ENCODE results near the gene RAB1B.

RAB1B gene

GRCh38 chr11:66325263-66325671 is 56.8 kb downstream of the RAB1B start:
- DNase-seq: no peak

GRCh38 chr11:66326261-66327111 is 58.0 kb downstream of the RAB1B start:
- no peak for DNase-seq
